GDM1 (cell line): ENCODE measurements around the gene C4B.

Experiments used
- DNase-seq: peaks from one replicate; lab custom pipeline; 2025; lab: John Stamatoyannopoulos, UW

Gene C4B

GRCh38 chr6:32082935-32083334 lies 68.3 kb downstream of the C4B start:
- DNase-seq, result no peak

- no peak for DNase-seq
Observed at GRCh38 chr6:32083812-32084768, 69.5 kb downstream of the C4B start.

GRCh38 chr6:32084780-32085179 lies 70.2 kb downstream of the C4B start:
- DNase-seq, result no peak
